ENCODE measurements around the gene LCN12.
"Not testable (repeated sequence)": the region's sequence is repeated elsewhere in the genome, so short reads cannot be mapped to it uniquely, and the experiment has no call there.

The LCN12 gene

DNA sequence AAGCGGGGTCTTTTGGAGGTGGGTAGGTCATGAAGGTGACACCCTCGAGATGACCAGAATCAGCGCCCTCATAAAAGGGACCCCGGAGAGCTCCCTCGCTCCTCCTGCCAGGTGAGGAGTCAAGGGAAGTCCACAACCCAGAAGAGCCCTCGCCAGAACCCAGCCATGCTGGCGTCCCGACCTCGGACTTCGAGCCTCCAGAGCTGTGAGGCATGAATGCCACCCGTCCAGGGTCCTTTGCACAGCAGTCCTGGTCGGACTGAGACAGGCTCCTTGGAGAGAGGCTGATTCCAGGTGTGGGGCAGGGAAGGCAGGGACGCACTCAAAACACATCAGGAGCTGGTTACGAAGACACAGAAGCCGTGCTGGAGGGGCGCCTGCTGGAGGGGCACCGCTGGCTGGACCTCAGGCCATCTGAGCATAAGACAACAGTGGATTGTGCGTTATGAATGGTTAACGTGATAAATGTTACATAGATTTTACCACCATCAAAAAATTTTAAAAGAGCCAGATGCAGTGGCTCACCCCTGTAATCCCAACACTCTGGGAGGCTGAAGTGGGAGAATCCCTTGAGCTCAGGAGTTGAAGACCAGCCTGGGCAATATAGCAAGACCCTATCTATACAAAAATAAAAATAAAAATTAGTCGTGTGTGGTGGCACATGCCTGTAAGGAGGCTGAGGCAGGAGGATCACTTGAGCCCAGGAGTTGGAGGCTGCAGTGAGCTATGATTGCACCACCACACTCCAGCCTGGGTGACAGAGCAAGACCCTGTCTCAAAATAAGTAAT, 50.0 kb downstream of the LCN12 start:
- no peak for TF ChIP-seq POLR2AphosphoS5 (IDR thresholded peaks at IDR 0.05; ENCODE audit: low read depth, low read length)
- TF ChIP-seq TAF1 (IDR thresholded peaks at IDR 0.05; ENCODE audit: low read depth, low read length) = no peak
- no peak for TF ChIP-seq POLR2A (IDR thresholded peaks at IDR 0.05; ENCODE audit: low read depth, low read length)
- no peak for FAIRE-seq
- DNase-seq (ENCODE audit: insufficient read length, low spot score) = no peak

DNA sequence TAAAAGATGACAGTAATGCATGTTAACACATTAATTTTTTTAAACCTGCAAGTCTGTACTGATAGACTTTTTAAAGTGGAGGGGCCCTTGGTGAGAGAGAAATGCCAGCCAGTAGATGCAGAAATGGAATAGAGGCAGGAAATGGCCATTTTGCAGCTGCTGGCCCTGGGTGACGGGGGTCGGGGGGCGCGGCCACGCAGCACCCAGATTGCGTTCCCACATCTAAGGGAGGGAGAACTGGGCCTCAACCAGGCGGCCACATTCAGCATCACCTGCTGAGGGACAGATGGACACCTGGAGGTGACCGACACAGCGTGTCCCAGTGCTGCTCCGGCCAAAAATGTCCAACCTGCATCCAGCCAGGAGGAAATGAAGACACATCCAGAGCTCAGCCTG, 50.6 kb downstream of the LCN12 start:
- no peak for TF ChIP-seq TAF1 (IDR thresholded peaks at IDR 0.05; ENCODE audit: low read depth, low read length)
- no peak for TF ChIP-seq POLR2AphosphoS5 (IDR thresholded peaks at IDR 0.05; ENCODE audit: low read depth, low read length)
- no peak for TF ChIP-seq POU2F2 (IDR thresholded peaks at IDR 0.05; ENCODE audit: low read depth, low read length)
- TF ChIP-seq PAX5 (IDR thresholded peaks at IDR 0.05; ENCODE audit: insufficient read depth, low read length, severe bottlenecking) = no peak
- no peak for TF ChIP-seq SPI1 (IDR thresholded peaks at IDR 0.05; ENCODE audit: low read depth, low read length)
- no peak for TF ChIP-seq POLR2A (IDR thresholded peaks at IDR 0.05; ENCODE audit: low read depth, low read length)
- DNase-seq (ENCODE audit: insufficient read length, low spot score) (no peak), FAIRE-seq (no peak)

DNA sequence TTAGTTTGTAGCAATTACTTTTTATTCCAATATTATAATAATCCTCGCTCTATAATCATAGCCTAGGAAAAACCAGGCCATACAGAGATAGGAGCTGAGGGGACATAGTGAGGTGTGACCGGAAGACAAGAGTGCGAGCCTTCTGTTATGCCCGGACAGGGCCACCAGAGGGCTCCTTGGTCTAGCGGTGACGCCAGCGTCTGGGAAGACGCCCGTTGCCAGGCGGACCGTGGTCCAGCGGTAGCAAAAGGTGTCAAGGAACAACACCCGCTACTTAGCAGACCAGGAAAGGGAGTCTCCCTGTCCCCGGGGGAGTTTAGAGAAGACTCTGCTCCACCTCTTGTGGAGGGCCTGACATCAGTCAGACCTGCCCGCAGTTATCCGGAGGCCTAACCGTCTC, 52.2 kb downstream of the LCN12 start:
- not testable (repeated sequence) for FAIRE-seq; DNase-seq (ENCODE audit: insufficient read length, low spot score)

Measured in GM12891 (cell line).